Measurements from ENCODE around the gene DOCK10.

DOCK10 gene

GRCh38 chr2:224753743-224754540 is 288.3 kb downstream of the DOCK10 start:
- no peak for DNase-seq

GRCh38 chr2:224751996-224752698 is 290.1 kb downstream of the DOCK10 start:
- DNase-seq, result no peak

DNA sequence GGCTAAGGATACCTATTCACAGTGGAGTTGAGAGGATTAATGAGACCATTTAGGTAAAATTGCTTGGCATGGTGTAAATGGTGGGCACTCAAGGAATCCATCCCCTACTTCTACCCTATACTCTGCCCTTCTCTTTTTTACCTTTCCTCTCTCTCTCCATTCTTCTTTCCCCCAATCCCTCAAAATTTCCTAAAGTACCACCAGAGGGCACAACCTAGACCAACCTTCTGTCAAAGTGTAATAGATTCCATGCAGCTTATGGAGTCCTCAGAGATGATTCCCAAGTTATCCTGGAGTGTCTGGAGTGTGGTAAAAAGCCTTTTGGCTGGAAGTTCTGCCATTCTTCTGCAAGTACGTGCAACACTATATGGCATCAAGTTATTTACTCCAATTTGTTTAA is 293.1 kb downstream of the DOCK10 start:
- DNase-seq, result no peak

GRCh38 chr2:224747765-224748164 is 294.5 kb downstream of the DOCK10 start:
- DNase-seq, result no peak

- no peak for DNase-seq
Observed at GRCh38 chr2:224736227-224736626, 306.0 kb downstream of the DOCK10 start.

DNA sequence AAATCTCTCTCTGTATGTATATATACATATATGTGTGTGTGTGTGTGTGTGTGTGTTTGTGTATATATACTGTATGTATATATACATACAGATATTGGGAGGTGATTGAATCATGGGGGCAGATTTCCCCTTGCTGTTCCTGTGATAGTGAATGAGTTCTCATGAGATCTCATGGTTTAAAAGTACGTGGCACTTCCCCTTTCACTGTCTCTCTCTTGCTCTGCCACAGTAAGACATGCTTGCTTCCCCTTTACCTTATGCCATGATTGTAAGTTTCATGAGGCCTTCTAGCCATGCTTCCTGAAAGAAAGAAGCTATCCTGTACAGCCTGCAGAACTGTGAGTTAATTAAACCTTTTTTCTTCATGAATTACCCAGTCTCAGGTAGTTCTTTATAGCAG is 307.3 kb downstream of the DOCK10 start:
- no peak for DNase-seq

DNA sequence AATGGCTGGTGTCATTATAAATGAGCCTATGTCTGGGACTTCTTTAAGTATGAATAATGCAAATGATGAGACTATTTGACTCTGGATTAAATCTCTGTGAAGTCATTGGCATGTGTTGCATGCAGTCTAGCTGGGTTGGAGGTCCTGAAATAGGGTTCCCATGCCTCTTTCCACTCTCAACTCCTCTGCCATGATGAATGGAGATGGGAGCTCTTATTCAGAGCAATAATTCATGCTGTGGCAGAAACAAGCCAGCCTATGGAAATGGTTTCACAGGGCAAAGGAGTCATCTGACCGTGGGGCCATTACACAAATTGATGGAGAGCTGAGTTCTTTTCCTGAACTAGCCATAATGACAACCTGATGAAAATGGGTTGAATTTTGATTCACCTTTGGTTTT is 310.6 kb downstream of the DOCK10 start:
- DNase-seq, result no peak

GRCh38 chr2:224729435-224729834 is 312.8 kb downstream of the DOCK10 start:
- DNase-seq, result no peak

GRCh38 chr2:224724331-224724730 is 317.9 kb downstream of the DOCK10 start:
- DNase-seq, result no peak

GRCh38 chr2:224723586-224724217 is 318.6 kb downstream of the DOCK10 start:
- no peak for DNase-seq

- DNase-seq, result no peak
Observed at GRCh38 chr2:224722770-224723169, 319.5 kb downstream of the DOCK10 start.

DNA sequence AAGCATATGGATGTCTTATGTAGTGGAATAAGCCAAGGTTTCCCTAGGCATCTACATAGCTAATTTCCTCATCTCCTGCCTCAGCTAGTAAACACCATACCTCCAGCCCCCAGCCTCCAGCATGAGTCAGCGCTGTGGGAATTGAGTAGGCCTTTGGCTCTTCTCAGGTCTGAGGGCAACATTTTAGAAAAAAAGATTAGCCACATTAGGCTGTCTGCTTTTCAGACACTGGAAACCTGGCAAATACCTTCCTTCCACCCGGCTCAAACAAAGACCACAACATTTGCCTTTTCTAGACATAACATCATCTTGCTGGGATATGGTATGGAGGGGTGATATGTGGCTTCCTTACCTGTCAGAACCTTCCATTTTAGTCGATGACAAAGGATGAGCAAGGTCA is 320.0 kb downstream of the DOCK10 start:
- no peak for DNase-seq

GRCh38 chr2:224716921-224717320 is 325.3 kb downstream of the DOCK10 start:
- DNase-seq, result no peak

GRCh38 chr2:224716201-224716600 is 326.1 kb downstream of the DOCK10 start, which contains the start of gene CCDC195:
Gene CCDC195 (minus strand): TSS chr2:224716365. CDS start chr2:224716365, 0 bp downstream.
- DNase-seq, result no peak

Data from activated T-cell treated with anti-CD3 and anti-CD28 coated beads for 4 hours (primary cell).